Transverse colon (tissue), 3 donors: ENCODE data around the gene ZNF205.

ENCODE experiments used
- POLR2A ChIP-seq: fragments of 450-650 bp; IDR thresholded peaks from one replicate; pipeline ENCODE4 v1.6.1; 2016; ENCODE audit warnings: antibody characterized with exemption, mild to moderate bottlenecking, moderate library complexity
- TF ChIP-seq, protein P1 (sequence below), 5 experiments: fragments of 200-600 bp in 3 of 5; fragments of 450-650 bp in 2 of 5; sonication (generic) in 3 of 5; IDR thresholded peaks; 1 replicate in 2 of 5; 2 replicates in 3 of 5; pipeline ENCODE4 v1.5.1; 2016 to 2017; ENCODE audit warnings: antibody characterized with exemption in 5 of 5, inconsistent platforms in 3 of 5, mild to moderate bottlenecking in 2 of 5, moderate library complexity in 1 of 5

DNA sequence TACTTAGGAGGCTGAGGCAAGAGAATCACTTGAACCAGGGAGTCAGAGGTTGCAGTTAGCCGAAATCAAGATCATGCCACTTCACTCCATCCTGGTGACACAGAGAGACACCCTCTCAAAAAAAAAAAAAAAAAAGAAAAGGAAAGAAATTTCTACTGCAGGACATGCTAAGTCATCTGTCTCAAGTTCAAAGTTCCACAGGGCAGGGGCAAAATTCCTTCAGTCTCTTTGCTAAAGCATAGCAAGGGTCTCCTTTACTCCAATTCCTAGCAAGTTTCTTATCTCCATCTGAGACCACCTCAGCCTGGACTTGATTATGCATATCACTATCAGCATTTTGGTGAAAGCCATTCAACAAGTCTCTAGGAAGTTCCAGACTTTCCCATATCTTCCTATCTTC lies 27.9 kb upstream of the ZNF205 start:
- TF ChIP-seq, protein P1, sequence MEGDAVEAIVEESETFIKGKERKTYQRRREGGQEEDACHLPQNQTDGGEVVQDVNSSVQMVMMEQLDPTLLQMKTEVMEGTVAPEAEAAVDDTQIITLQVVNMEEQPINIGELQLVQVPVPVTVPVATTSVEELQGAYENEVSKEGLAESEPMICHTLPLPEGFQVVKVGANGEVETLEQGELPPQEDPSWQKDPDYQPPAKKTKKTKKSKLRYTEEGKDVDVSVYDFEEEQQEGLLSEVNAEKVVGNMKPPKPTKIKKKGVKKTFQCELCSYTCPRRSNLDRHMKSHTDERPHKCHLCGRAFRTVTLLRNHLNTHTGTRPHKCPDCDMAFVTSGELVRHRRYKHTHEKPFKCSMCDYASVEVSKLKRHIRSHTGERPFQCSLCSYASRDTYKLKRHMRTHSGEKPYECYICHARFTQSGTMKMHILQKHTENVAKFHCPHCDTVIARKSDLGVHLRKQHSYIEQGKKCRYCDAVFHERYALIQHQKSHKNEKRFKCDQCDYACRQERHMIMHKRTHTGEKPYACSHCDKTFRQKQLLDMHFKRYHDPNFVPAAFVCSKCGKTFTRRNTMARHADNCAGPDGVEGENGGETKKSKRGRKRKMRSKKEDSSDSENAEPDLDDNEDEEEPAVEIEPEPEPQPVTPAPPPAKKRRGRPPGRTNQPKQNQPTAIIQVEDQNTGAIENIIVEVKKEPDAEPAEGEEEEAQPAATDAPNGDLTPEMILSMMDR (IDR thresholded peaks at IDR 0.05): no peak
- no peak for TF ChIP-seq POLR2A
